Stimulated activated naive CD8-positive, alpha-beta T cell treated with anti-CD3 and anti-CD28 coated beads, Interleukin-15, Interleukin-2, amounts not matched to agents 100 ng/mL and 50 ng/mL, for 24 hours (primary cell): ENCODE results near the gene PARP16.
A peak's percentile ranks its signal among the peaks of the same experiment; 100 is the strongest.

ENCODE experiments used
- H3K27ac Mint-ChIP-seq: one replicate; pipeline ENCODE4 v1.8.0; 2021; ENCODE audit warnings: mild to moderate bottlenecking, mixed read lengths
- H3K27me3 Mint-ChIP-seq: one replicate; pipeline ENCODE4 v1.8.0; 2021; ENCODE audit warnings: mixed read lengths
- H3K36me3 Mint-ChIP-seq: one replicate; pipeline ENCODE4 v1.8.0; 2021; ENCODE audit warnings: low read depth, mixed read lengths
- H3K4me1 Mint-ChIP-seq: one replicate; pipeline ENCODE4 v1.8.0; 2021; ENCODE audit warnings: low read depth, mixed read lengths
- H3K4me3 Mint-ChIP-seq: one replicate; pipeline ENCODE4 v1.8.0; 2021; ENCODE audit warnings: mild to moderate bottlenecking, mixed read lengths
- H3K9me3 Mint-ChIP-seq: one replicate; pipeline ENCODE4 v1.8.0; 2021; ENCODE audit warnings: mixed read lengths

Gene PARP16

GRCh38 chr15:65286704-65287519 is at the start of gene PARP16:
PARP16 (minus strand) TSS chr15:65286883; CDS start chr15:65286426, 457 bp downstream.
- H3K9me3 Mint-ChIP-seq = no peaks in the 10 kb centered on the region
- no peaks in the 10 kb centered on the region for H3K27me3 Mint-ChIP-seq
- peak within 1 kb of the TSS; percentile 84 for H3K4me3 Mint-ChIP-seq
- H3K27ac Mint-ChIP-seq = peak within 1 kb of the TSS; percentile 85
- peaks cover 6% of the 10 kb centered on the region for H3K36me3 Mint-ChIP-seq
- peaks cover 26% of the 10 kb centered on the region for H3K4me1 Mint-ChIP-seq

GRCh38 chr15:65335278-65336055 is 48.8 kb upstream of the PARP16 start:
- Mint-ChIP-seq H3K4me1 (no peaks in the 10 kb centered on the region), H3K27me3 (peaks cover 6% of the 10 kb centered on the region), H3K36me3 (no peaks in the 10 kb centered on the region), H3K9me3 (no peaks in the 10 kb centered on the region), H3K27ac (no peak overlapping the region), H3K4me3 (no peak overlapping the region)

GRCh38 chr15:65334586-65335231 is 48.0 kb upstream of the PARP16 start:
- H3K9me3 Mint-ChIP-seq = no peaks in the 10 kb centered on the region
- no peak overlapping the region for H3K27ac Mint-ChIP-seq
- H3K36me3 Mint-ChIP-seq = no peaks in the 10 kb centered on the region
- no peak overlapping the region for H3K4me3 Mint-ChIP-seq
- no peaks in the 10 kb centered on the region for H3K4me1 Mint-ChIP-seq
- peaks cover 2% of the 10 kb centered on the region for H3K27me3 Mint-ChIP-seq

GRCh38 chr15:65333856-65334255 is 47.2 kb upstream of the PARP16 start:
- no peak overlapping the region for H3K4me3 Mint-ChIP-seq
- H3K27me3 Mint-ChIP-seq = no peaks in the 10 kb centered on the region
- no peaks in the 10 kb centered on the region for H3K9me3 Mint-ChIP-seq
- no peaks in the 10 kb centered on the region for H3K36me3 Mint-ChIP-seq
- no peak overlapping the region for H3K27ac Mint-ChIP-seq
- H3K4me1 Mint-ChIP-seq = no peaks in the 10 kb centered on the region

- H3K9me3 Mint-ChIP-seq = no peaks in the 10 kb centered on the region
- H3K27me3 Mint-ChIP-seq = no peaks in the 10 kb centered on the region
- no peak overlapping the region for H3K27ac Mint-ChIP-seq
- no peaks in the 10 kb centered on the region for H3K4me1 Mint-ChIP-seq
- H3K36me3 Mint-ChIP-seq = no peaks in the 10 kb centered on the region
- H3K4me3 Mint-ChIP-seq = no peak overlapping the region
These were observed 46.6 kb upstream of the PARP16 start for GRCh38 chr15:65333148-65333820.

- Mint-ChIP-seq H3K27ac (no peak overlapping the region), H3K4me3 (no peak overlapping the region), H3K4me1 (no peaks in the 10 kb centered on the region), H3K9me3 (no peaks in the 10 kb centered on the region), H3K36me3 (no peaks in the 10 kb centered on the region), H3K27me3 (no peaks in the 10 kb centered on the region)
These were observed 45.9 kb upstream of the PARP16 start for GRCh38 chr15:65332391-65333147.

GRCh38 chr15:65331811-65332210 is 45.1 kb upstream of the PARP16 start:
- Mint-ChIP-seq H3K27me3 (no peaks in the 10 kb centered on the region), H3K4me1 (no peaks in the 10 kb centered on the region)

GRCh38 chr15:65330934-65331645 is 44.4 kb upstream of the PARP16 start:
- no peak overlapping the region for H3K27ac Mint-ChIP-seq
- H3K4me3 Mint-ChIP-seq = no peak overlapping the region
- H3K4me1 Mint-ChIP-seq = no peaks in the 10 kb centered on the region
- H3K27me3 Mint-ChIP-seq = no peaks in the 10 kb centered on the region
- no peaks in the 10 kb centered on the region for H3K36me3 Mint-ChIP-seq
- no peaks in the 10 kb centered on the region for H3K9me3 Mint-ChIP-seq

More at GRCh38 chr15:65331811-65332210, 45.1 kb upstream of the PARP16 start:
- Mint-ChIP-seq H3K27ac (no peak overlapping the region), H3K4me3 (no peak overlapping the region), H3K9me3 (no peaks in the 10 kb centered on the region), H3K36me3 (no peaks in the 10 kb centered on the region)

- H3K27me3 Mint-ChIP-seq = no peaks in the 10 kb centered on the region
- no peaks in the 10 kb centered on the region for H3K9me3 Mint-ChIP-seq
- no peaks in the 10 kb centered on the region for H3K4me1 Mint-ChIP-seq
- H3K4me3 Mint-ChIP-seq = no peak overlapping the region
- no peaks in the 10 kb centered on the region for H3K36me3 Mint-ChIP-seq
- H3K27ac Mint-ChIP-seq = no peak overlapping the region
These were observed 43.5 kb upstream of the PARP16 start for GRCh38 chr15:65329984-65330735.

GRCh38 chr15:65329288-65329983 is 42.8 kb upstream of the PARP16 start:
- H3K4me3 Mint-ChIP-seq = no peak overlapping the region
- H3K9me3 Mint-ChIP-seq = no peaks in the 10 kb centered on the region
- H3K27me3 Mint-ChIP-seq = no peaks in the 10 kb centered on the region
- H3K4me1 Mint-ChIP-seq = no peaks in the 10 kb centered on the region
- no peak overlapping the region for H3K27ac Mint-ChIP-seq
- H3K36me3 Mint-ChIP-seq = no peaks in the 10 kb centered on the region

- H3K27ac Mint-ChIP-seq = no peak overlapping the region
- H3K36me3 Mint-ChIP-seq = no peaks in the 10 kb centered on the region
- no peak overlapping the region for H3K4me3 Mint-ChIP-seq
- H3K9me3 Mint-ChIP-seq = no peaks in the 10 kb centered on the region
- no peaks in the 10 kb centered on the region for H3K27me3 Mint-ChIP-seq
- no peaks in the 10 kb centered on the region for H3K4me1 Mint-ChIP-seq
These were observed 42.0 kb upstream of the PARP16 start for GRCh38 chr15:65328506-65329287.
